NCI-H82 treated with DMSO at 0.1 percent for 48 hours (cell line): ENCODE data around the gene SIK3.
A peak's percentile ranks its signal among the peaks of the same experiment; 100 is the strongest.
"Not testable (repeated sequence)": the region's sequence is repeated elsewhere in the genome, so short reads cannot be mapped to it uniquely, and the experiment has no call there.

Experiments
- DNase-seq: peaks from one replicate; lab custom pipeline; 2025; ENCODE audit not compliant: unreplicated experiment; lab: John Stamatoyannopoulos, UW

The SIK3 gene

GRCh38 chr11:117098269-117099232, at the start of gene SIK3:
Gene SIK3, minus strand, starts transcription at chr11:117098428. Its CDS starts 13 bp downstream, at chr11:117098415.
- DNase-seq, result peak; percentile 46

- DNase-seq, result no peak
Measured at GRCh38 chr11:117146521-117146920, 48.3 kb upstream of the SIK3 start.

- DNase-seq, result no peak
Measured at GRCh38 chr11:117145393-117145761, 47.1 kb upstream of the SIK3 start.

GRCh38 chr11:117144477-117145392, 46.5 kb upstream of the SIK3 start:
- DNase-seq, result no peak

GRCh38 chr11:117143871-117144476, 45.7 kb upstream of the SIK3 start, which contains the start of gene PAFAH1B2:
Gene PAFAH1B2, plus strand, starts transcription at chr11:117144287. Its CDS starts 8,161 bp downstream, at chr11:117152448.
- DNase-seq, result peak; percentile 57

- DNase-seq, result no peak
Measured at GRCh38 chr11:117143390-117143789, 45.2 kb upstream of the SIK3 start.

GRCh38 chr11:117137223-117138086, 39.2 kb upstream of the SIK3 start:
- not testable (repeated sequence) for DNase-seq

GRCh38 chr11:117134979-117135378, 36.8 kb upstream of the SIK3 start:
- not testable (repeated sequence) for DNase-seq

- no peak for DNase-seq
Measured at GRCh38 chr11:117134431-117134830, 36.2 kb upstream of the SIK3 start.

- DNase-seq, result no peak
Measured at GRCh38 chr11:117130879-117131278, 32.7 kb upstream of the SIK3 start.

- not testable (repeated sequence) for DNase-seq
Measured at GRCh38 chr11:117130396-117130795, 32.2 kb upstream of the SIK3 start.

- no peak for DNase-seq
Measured at GRCh38 chr11:117128289-117128688, 30.1 kb upstream of the SIK3 start.

- no peak for DNase-seq
Measured at GRCh38 chr11:117127171-117127901, 29.1 kb upstream of the SIK3 start.

GRCh38 chr11:117126223-117126965, 28.2 kb upstream of the SIK3 start:
- DNase-seq, result no peak

GRCh38 chr11:117122556-117122955, 24.3 kb upstream of the SIK3 start:
- DNase-seq, result no peak

GRCh38 chr11:117121176-117121575, 22.9 kb upstream of the SIK3 start:
- no peak for DNase-seq

GRCh38 chr11:117117681-117118080, 19.5 kb upstream of the SIK3 start:
- DNase-seq, result no peak

GRCh38 chr11:117112939-117113338, 14.7 kb upstream of the SIK3 start:
- DNase-seq, result not testable (repeated sequence)

GRCh38 chr11:117112497-117112896, 14.3 kb upstream of the SIK3 start:
- DNase-seq, result not testable (repeated sequence)
